HG02678 (cell line): ENCODE results near the gene P2RY6.

ENCODE experiments used
- ATAC-seq: cut with Tn5 transposase; IDR thresholded peaks from one replicate; pipeline ENCODE4 v1.9.1; 2021; ENCODE audit warnings: mild to moderate bottlenecking, moderate library complexity; ENCODE audit not compliant: unreplicated experiment

Gene P2RY6

DNA sequence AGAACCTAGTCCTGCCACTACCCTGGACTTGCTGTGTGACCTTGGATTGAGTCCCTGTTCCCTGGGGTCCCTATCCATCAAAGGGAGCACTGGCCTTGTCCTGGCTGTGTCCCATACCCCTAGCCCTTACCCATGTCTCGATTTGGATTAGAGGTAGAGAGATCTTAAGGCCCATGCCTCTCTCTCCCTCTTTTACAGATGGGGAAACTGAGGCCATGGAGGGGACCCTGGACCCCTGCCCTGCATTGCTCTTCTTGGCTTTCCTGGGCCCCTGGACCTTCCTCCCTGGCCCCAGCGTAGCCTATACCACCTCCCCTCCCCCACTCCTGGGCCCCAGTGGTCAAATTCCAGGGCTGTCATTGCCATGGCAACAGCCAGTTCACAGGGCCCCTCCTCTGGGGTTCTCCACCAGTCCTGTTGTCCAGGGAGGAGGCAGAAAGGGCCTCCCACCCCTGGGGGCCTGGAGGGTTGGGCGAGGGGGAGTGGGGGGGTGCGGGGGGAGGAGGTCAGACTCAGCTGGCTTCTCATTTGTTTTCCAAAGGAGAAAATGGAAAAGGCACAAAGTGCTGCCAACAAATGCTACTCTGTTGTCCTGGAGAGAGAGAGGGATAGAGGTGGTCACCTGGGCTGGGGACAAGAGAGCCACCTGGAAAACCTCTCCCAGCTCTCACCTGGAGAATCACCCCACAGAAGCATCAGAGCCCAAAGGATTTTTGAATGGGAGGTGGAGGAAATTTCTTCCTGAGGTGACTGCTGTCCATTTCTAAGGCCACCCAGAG is 59.2 kb downstream of the P2RY6 start:
- ATAC-seq: no peak

DNA sequence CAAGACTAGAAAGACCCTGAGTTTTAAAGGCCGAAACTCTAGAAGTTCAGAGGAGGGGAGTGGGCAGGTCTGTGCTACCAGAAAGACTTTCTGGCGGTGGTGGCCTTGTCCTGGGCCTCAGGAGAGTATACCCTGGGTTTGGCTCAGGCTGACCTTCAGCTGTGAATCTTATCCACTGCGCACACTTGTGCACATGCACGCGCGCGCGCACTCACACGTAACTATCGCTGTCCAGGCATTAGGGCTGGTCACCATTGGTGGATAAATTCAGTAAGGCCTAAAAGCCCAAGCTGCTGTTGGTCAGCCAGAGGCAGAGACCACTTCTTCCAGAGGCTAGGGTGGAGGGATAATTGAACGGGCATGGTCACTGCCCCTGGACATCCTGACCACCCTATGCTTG is 61.0 kb downstream of the P2RY6 start:
- ATAC-seq: no peak

DNA sequence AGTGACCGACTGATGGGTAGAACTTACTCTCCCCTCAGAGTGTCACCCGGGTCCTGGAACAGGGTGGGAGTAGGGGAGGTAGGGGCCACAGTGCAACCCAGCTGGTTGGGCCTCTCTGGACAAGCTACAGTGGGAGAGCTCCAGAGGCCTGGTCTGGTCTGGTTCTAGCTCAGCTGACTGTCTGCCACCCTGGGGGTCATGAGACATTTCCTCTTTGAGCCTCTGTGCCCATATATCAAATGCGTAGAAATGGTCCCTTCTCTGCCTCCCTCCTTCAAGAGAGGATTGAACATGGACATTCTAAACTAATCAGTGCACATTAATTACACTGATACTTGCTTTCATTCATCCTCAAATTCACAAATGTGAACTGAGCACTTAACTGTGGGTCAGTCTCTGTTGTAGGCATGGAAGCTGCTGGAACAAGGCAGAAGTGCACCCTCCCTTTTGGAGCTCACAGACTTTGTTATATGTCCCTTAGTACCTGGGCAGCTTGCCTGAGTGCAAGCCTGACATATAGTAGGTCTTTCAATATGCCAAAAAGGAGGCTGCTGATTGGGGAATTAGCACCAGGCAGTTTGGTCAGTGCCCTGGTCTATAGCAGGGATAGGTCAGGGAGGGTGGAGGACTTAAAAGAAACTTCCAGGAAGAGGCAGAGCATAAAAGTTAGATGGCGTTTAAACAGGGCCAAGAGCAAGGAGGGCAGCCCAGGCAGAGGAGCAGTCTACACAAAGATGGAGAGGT is 61.7 kb downstream of the P2RY6 start:
- no peak for ATAC-seq

DNA sequence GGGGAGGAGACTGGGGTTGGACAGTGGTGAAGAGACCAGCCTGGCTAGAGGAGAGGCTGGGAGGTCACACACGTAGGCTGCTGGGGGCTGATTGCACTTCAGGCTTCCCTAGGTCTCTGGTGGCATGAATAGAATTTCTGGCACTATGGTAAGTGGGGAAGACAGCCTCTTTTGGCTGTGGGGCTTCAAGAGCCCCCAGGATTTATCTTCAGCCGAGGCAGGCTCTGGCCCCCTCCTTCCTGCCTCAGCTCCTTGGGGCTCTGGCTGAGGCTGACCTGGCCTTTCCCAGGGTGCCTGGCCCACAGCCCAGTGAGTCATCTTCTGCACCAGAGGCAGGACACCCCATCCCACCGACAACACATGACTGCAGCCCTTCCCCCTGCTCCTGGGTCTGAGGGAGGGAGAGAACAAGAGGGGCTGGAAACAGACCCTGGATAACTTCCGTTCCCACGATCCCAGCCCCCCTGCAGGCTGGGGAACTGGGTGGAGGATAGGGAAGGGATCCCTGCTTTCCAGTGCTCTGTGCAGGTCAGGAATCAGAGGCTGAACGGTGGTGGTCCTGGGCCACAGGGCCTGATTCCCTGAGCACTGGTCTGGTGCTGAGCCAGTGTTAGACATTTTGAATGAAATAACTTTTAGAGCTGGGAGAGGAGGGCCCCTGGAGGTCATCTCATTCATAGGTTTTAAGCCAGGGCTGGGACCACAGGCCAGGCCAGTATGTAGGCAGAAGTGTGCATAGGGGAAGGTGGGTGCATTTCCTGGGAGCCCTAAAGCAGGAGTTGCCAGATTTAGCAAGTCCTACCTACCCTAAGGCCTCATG is 62.5 kb downstream of the P2RY6 start:
- ATAC-seq: no peak

DNA sequence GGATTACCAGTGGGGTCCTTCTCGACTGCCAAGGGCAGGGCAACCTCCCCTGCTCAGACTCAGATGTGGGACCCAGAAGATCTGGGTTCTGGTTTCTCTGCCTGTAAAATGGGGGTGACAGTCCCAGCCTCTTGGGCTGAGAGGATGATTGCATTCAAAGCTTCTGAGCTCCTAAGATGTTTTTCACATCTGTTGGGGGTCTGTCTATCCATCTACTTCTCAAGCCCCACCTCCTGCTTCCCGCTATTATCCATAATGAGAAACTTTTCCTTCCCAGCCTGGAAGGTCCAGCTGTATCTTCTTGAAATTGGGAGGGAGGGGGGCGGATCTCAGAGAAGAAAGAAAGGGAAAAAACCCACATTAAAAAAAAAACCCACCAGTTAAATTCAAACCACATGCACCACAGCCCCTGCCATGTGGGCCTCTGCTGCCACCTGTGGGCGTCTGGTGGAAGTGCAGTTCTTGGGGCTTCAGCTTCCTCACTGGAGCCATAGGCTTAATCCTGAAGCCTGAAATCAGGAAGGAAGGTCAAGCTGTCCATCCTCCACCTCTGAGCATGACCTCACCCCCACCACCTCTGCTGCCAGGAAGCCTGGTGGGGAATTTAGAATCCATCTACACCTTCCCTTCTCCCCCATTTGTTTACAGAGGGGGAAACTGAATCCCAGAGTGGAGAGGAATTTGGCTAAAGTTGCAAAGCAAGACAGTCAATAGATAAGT is 63.2 kb downstream of the P2RY6 start:
- no peak for ATAC-seq

DNA sequence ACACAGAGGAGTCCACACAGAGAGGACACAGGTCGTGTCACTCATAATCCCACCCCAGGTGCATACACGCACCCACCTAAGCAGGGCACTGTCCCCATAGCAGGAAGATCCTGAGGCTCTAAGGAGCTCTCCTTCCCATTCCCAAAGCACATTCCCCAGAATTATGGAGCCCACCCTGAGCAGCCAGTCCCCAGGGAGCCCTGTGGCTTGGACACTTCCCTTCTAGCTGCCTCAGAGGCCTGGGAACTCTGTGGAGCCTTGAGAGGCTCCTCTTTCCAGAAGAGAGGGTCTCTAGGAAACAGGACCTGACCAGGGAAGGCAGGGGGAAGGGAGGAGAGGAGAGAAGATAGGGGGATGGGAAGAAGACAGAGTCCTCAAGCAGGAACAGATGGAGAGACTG is 65.7 kb downstream of the P2RY6 start:
- no peak for ATAC-seq

DNA sequence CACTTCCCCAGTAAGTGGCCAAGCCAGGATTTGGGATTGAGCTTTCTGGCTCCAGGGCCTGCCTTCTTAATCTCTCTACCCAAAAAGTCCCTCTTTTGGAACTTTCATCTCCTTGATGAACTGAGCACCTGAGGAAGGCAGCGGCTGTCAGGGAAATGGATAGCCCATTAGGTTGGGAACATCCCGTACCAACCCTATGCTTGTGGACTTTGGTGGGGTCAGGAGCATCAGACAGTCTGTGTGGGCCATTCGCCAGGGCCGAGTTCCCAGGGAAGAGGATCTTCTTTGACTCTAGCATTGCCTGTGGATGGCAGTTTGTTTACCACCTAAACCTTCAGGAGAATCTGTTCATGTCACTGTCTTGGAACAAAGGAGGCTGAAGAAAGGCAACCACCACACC is 66.1 kb downstream of the P2RY6 start:
- ATAC-seq: no peak

DNA sequence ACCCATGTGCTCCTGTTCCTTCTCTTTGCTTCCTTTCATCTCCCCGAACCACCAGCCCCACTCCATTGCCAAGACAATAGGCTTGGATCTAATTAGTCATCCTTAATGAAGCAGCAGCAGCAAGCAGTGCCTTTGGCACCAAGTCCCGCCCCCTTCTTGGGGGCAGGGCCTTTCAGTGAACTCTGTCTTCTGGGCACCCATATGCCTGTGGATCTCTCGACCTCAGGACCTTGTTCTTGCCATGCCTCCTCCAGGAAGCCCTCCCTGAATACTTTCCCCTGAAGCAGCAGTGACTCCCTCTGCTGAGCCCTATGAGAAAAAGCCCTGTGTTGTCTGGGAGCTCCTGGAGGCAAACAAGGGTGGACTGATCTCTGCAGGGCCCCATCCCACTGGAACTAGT is 68.0 kb downstream of the P2RY6 start:
- no peak for ATAC-seq

DNA sequence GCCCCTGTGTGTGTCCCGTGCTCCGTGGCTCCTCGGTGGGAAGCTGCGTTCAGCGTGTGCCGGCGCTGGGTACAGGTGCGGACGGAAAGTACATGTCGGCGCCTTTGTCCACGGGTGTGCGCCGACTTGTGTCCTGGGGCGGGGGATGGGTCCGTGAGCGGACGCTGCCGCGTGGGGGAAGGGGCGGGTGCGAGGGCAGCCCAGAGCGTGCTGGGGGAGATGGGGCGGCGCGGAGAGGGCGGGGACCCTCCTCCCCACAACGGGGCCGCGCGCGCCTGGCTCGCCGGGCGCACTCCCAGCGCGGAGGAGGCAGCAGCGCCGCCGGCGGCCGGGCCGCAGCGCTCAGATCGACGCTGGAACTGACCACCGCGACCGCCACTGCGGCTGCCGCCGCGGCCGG is 70.5 kb downstream of the P2RY6 start:
- no peak for ATAC-seq

DNA sequence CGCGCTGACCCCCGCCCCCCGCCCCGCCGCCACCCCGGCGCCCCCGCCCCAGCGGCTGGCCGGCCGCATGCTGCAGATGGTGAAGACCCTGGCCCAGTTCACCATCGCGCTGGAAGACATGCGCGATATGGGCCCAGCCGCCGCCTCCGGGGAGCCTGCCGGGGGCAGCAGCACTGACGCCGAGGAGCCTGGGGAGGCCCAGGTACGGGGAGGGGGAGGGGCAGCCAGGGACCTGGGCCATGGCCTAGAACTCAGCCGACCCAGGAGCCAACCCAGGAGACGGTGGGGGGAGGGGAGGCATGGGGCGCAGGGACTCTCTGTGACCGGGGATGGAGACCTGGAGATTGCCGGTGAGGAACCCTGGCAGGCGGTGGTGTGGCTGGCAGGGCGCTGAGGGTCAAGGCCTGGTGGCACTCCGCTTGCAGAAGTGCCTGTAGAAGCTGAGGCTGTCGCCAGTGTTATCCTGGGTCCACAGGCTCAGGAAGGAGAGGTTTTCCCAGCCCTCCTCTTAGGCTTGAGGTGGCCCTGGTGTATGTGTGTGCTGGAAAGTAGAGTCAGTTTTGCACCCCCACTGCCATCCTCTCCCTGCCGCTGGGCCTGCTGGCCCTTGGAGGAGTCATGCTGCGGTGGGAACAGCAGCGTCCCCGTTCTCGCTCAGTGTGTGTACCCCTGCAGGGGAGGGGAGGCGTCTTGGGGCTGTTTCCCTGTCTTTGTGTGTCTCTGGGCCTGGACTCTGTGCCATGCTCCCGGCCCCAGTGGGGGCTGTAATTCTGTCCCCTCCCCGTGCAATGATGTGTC is 71.1 kb downstream of the P2RY6 start:
- no peak for ATAC-seq

DNA sequence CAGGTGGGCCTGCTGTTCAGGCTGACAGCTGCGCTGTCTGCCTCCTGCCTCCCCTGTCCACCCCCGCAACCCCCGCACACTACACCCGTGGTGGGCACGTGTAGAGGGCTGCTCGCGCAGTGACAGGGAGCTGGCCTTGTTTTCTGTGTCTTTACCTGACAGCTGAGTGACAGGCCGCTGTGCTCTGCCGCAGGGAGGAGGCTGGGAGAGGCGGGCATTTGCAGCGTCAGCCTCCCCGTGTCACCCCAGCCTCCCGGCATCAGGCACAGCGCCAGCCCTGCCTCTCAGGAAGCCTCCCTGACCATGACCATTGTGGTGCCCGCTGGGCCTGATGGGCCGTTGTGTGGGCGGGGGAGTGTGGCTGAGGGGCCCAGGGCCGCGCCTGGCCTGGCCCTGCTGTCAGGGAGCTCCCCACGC is 72.1 kb downstream of the P2RY6 start:
- no peak for ATAC-seq

DNA sequence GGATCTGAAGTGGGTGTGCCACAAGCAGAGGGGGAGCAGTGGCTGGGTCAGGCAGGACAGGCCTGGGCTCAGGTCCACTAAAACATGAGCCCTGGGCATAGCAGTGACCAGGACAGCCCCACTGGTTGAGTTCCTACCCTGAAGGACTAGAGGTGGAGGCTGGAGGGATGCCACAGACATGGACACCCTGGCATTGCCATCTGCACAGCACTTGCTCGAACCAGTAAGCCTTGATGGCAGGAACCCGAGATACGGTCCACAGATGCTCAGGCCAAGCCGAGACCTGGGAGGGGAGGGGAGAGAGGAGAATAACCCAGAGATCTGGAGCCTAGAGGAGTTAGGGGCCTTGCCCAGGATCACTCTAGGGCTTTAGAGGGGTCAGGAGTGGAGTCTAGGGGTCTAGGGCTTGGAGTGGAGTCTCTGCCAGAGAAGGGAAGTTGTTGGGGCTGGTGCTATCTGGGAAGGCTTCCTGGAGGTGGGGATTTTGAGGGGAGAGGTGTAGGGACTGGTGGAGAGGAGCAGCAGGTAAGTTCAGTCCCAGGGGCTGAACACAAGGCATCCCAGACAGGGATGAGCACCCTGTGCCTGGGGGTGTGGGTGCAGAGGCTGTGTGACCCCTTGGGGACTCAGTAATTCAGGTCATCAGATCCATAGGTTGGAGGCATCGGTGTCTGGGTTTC is 73.5 kb downstream of the P2RY6 start:
- ATAC-seq: no peak

DNA sequence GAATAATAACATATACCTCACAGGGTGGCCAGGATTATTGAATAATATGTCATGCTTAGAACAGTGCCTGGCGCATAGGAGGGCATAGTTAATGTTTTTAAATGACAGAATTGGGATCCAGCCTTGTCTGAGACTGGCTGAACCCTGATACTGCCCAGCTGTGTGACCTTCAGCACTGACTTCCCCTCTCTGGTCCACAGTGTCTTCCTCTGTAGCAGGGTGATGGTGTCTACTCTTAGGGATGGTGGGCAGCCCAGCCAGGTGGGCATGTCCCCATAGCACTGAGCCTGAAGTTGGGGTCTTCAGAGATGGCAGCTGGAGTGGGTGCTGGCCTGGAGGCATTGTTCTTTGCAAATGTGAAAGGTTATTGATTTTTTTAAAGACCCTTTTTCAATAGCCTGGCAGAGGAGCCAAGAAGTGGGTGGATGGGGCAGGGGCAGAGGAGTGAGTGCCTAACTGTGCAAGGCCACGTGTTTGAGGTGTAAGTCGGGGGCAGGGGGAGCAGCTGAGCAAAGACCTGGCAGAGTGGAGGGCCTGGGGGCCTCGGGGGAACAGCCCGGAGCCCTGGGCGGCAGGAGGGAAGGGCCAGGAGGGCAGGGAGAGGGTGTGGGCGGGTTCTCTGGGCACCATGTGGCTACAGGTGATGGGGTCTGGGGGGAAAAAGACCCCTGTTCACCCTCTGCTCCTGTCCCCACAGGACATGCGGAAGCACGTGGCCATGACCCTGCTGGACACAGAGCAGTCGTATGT is 74.2 kb downstream of the P2RY6 start:
- ATAC-seq: no peak

DNA sequence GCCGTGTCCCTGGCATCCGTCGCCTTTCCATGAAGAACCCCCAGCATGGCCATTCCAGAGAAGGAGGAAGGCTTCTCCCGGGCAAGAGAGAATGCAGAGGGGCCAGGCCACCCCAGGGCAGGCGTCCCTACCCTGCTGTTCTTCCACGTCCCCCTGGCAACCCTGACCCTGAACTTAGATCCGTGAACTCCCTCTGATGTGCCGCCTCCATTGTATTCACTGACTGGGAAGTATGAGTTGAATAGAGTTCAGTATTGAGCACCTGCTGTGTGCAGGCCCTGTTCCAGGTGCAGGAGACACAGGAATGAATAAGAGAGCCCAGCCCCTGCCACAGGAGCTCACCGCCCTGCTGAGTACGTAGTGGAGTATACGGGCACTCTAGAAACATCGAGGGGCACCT is 74.9 kb downstream of the P2RY6 start:
- ATAC-seq: no peak
